Right cardiac atrium (tissue), 5 donors: Measurements from ENCODE around the gene TEX51. TPM values are rescaled to one million over a fixed set of nuclear protein-coding genes. Genes with fewer than 3 reads are reported as not detected.

Source experiments
- ATAC-seq, 2 donors: fragments of 200-7000 bp; cut with Tn5 transposase; one replicate each; pipeline versions ENCODE4 v1.8.0 to v1.9.1; 2020; ENCODE audit warnings: moderate library complexity in 2 of 2, mild to moderate bottlenecking in 1 of 2
- DNase-seq, 3 donors: peaks; one replicate each; pipeline ENCODE4 v3.0.0-alpha.2; 2020
- H3K27ac ChIP-seq: one replicate; pipeline ENCODE4 v1.5.1; 2013; ENCODE audit warnings: mild to moderate bottlenecking, low read length, control low read depth, moderate library complexity
- H3K27me3 ChIP-seq: one replicate; pipeline ENCODE4 v1.6.1; 2013; ENCODE audit not compliant: control insufficient read depth, insufficient read depth
- H3K4me1 ChIP-seq: one replicate; pipeline ENCODE4 v1.6.1; 2013; ENCODE audit warnings: low read length; ENCODE audit not compliant: control insufficient read depth, insufficient read depth
- H3K4me3 ChIP-seq: one replicate; pipeline ENCODE4 v1.5.1; 2013; ENCODE audit warnings: low read length, control low read depth
- H3K9me3 ChIP-seq: one replicate; pipeline ENCODE4 v1.6.1; 2013; ENCODE audit warnings: low read length; ENCODE audit not compliant: control insufficient read depth
- WGBS: extraction: QIAGEN DNeasy Blood & Tissue Kit; methylation state at CpG from one replicate; pipeline ENCODE4 v1.1.7; 2013; 5-methylcytosine and 5-hydroxymethylcytosine counted together
- intact Hi-C, 4 donors: fragments of 100-400 bp; cut with DNase I; formaldehyde crosslinking; loops; one replicate each; pipeline versions ENCODE4 v1.11.0 to v1.14.0; 2022 to 2023
- polyA plus RNA-seq: library from polyadenylated mRNA; stranded (reverse); fragments of 200-250 nt; gene quantifications from one replicate; pipeline ENCODE4 v1.2.3, GENCODE V29; 2013
- total RNA-seq, 4 donors: library from RNA; stranded (reverse); fragmentation: NEBNext Ultra II Directional; extraction: Animal tissue kit (Norgen Biotek cat#: 25700); gene quantifications; one replicate each; pipeline ENCODE4 v1.2.1, GENCODE V29; 2021
- donor health status: healthy with polysubstance abuse.
- donor health status: DM: no; HTN: yes; CAD: no.
- donor health status: DM: no; HTN: no; CAD: no.
- donor health status: DM: no; HTN: yes; CAD: no; lungs with severe emphysema.
- donor health status: DM: yes; HTN: yes; CAD: no.

The TEX51 gene
- total and polyA plus RNA-seq, 5 donors, result not detected

DNA sequence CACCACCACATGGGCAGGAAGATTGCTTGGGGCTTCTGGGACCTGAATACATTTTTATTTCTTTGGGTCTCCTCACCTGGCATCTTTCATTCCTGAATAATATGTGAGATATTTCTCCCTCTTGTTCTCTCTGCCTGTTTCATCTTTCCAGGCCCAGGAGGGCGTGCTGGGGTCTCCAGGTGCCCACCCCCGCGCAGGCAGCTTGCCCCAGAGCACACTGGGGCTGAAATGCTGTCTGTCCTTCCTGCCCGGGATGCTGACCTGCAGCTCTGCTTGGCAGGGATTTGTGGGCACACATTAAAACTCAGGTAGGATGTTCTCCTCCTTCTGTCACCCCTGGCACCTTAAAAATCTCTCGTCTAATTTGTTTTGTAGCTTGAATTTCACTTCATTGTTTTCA is 39.7 kb upstream of the TEX51 start:
- no peak for ATAC-seq
- Histone ChIP-seq H3K27ac (no peak overlapping the region), H3K27me3 (no peaks in the 10 kb centered on the region), H3K9me3 (no peaks in the 10 kb centered on the region), H3K4me3 (no peak overlapping the region), H3K4me1 (no peaks in the 10 kb centered on the region)
- DNase-seq, result no peak
- intact Hi-C loops, result no loop called here
- 56% methylated on average over 5 of the region's 5 CpGs for WGBS

DNA sequence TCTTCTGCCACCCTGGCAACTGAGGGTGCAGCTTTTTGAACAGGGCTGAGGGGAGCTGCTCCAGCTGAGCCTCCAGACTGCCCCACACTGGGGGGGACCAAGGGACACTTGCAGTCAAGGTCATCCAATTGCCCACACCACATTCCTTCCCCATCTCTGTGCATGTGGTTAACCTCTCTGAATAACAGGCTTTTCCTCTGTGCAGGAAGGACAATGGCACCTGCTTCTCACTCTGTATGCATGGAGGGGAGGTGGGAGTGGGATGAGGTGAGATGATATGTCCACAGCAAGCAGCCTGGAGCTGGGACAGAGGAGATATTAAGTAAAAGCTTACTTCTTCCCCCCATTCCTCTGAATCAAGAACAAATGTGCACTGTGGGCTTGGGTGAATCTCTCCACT is 39.1 kb upstream of the TEX51 start:
- ATAC-seq, result no peak
- no peaks in the 10 kb centered on the region for H3K4me1 ChIP-seq
- H3K9me3 ChIP-seq, result no peaks in the 10 kb centered on the region
- H3K27me3 ChIP-seq, result no peaks in the 10 kb centered on the region
- intact Hi-C loops, result no loop called here
- no peak for DNase-seq
- no peak overlapping the region for H3K4me3 ChIP-seq
- H3K27ac ChIP-seq, result no peak overlapping the region

DNA sequence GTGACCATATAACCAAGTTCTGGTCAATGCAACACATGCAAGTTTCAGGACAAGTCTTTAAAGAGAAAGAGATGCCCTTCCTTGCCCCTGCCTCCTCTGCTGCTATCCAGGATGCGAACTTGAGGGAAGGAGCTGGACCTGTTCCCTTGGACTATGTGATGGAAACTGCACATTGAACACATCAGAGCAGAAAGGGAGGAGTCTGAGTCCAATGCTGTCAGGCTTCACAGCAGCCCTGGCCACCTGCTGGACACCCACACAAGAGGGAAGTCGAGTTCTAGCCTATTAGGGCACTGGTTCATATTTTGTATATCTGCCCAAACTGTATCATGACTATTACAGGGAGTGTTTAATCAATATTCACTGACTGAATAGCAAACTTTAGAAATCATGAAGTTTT is 38.3 kb upstream of the TEX51 start:
- intact Hi-C loops, result no loop called here
- Histone ChIP-seq H3K27ac (no peak overlapping the region), H3K4me3 (no peak overlapping the region), H3K4me1 (no peaks in the 10 kb centered on the region), H3K27me3 (no peaks in the 10 kb centered on the region), H3K9me3 (no peaks in the 10 kb centered on the region)
- WGBS, result 63% methylated on average over 2 of the region's 2 CpGs
- no peak for ATAC-seq
- no peak for DNase-seq

DNA sequence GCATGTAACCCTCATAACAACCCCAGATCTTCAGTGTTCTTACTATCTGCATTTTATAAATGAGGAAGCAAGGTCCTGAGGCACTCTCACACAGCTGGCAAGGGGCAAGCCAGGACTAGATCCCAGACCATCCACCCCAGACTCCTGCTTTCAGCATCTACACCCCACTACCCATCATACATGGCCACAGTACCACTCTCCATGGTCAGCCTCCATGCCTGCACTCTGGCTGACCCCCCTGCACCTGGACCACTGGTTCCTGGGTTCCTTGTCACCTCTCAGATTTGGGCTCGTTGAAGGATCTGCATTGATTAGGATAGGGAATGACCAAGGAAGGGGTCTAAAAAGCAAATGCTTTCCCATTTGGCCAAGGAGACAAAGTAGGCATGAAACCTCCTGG is 36.0 kb upstream of the TEX51 start:
- 58% methylated on average over 1 of the region's 1 CpG for WGBS
- H3K9me3 ChIP-seq, result no peaks in the 10 kb centered on the region
- intact Hi-C loops, result no loop called here
- no peak overlapping the region for H3K27ac ChIP-seq
- no peak overlapping the region for H3K4me3 ChIP-seq
- no peaks in the 10 kb centered on the region for H3K27me3 ChIP-seq
- no peaks in the 10 kb centered on the region for H3K4me1 ChIP-seq
- ATAC-seq, result no peak
- no peak for DNase-seq

DNA sequence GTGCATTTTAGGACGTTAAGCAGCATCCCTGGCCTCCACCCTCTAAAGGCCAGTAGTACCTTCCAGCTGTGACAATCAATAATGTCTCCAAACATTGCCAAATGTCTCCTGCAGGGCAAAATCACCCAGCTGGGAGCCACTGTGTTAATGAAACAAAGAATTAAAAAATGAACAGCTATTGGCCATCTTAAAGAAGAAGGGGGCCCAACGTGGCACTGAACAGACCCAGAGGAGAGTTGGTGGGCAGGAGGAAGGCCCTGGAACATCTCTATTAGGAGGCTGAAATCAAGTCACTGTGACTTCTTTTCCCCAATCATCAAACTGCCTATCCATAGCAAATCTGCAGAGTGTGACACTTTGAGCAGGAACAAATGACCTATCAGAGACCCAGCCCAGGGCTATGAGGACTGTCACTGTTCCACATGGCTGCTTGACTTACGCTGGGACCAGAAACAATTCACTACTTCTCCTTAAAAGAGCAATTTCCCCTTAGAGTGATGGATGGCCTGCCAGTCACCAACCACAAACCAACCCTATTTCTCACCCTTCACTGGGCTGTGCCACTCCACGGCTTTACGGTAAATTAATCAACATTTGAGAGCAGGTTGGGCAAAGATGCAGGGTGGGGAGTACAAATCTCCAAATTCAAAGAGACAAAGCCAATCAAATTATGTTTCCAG is 35.2 kb upstream of the TEX51 start:
- ATAC-seq, result no peak

DNA sequence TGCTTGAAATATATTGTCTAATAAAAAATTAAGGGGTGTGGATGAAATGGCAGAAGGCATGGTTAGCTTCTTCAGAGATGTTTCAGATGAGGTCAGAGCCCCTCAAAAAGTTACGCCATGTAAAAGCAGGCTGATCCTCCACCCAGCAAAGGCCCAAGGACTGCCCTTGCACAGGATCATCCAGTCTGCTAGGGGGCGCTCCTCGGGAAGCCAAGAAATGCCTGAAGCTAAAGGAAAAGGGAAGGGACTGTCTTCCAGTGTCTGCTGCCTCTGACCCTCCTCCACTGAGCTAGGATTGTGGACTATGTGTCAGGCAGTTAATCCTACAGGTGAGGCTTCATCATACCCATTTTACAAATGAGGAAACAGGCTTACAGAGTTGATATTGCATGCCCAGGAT is 33.8 kb upstream of the TEX51 start:
- intact Hi-C loops, result no loop called here
- no peaks in the 10 kb centered on the region for H3K9me3 ChIP-seq
- no peaks in the 10 kb centered on the region for H3K27me3 ChIP-seq
- H3K27ac ChIP-seq, result no peak overlapping the region
- ATAC-seq, result no peak
- no peak for DNase-seq
- H3K4me1 ChIP-seq, result no peaks in the 10 kb centered on the region
- 74% methylated on average over 3 of the region's 3 CpGs for WGBS
- H3K4me3 ChIP-seq, result no peak overlapping the region

More for the DNA sequence above, 35.2 kb upstream of the TEX51 start:
- H3K4me1 ChIP-seq, result no peaks in the 10 kb centered on the region
- 55% methylated on average over 5 of the region's 5 CpGs for WGBS
- H3K9me3 ChIP-seq, result no peaks in the 10 kb centered on the region
- no peak for DNase-seq
- intact Hi-C loops, result no loop called here
- H3K27ac ChIP-seq, result no peak overlapping the region
- no peaks in the 10 kb centered on the region for H3K27me3 ChIP-seq
- H3K4me3 ChIP-seq, result no peak overlapping the region

DNA sequence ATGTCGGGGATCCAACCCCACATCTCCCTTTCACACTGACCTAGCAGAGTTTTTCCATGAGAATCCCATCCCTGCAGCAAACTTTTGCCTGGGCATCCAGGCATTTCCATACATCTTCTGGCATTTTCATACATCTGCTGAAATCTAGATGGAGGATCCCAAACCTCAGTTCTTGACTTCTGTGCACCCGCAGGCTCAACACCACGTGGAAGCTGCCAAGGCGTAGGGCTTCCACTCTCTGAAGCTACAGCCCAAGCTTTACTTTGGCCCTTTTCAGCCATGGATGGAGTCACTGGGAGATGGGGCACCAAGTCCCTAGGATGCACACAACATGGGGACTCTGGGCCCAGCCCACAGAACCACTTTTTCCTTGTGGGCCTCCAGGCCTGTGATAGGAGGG is 32.2 kb upstream of the TEX51 start:
- WGBS, result 90% methylated on average over 4 of the region's 4 CpGs
- Histone ChIP-seq H3K9me3 (no peaks in the 10 kb centered on the region), H3K4me1 (no peaks in the 10 kb centered on the region), H3K27me3 (no peaks in the 10 kb centered on the region), H3K4me3 (no peak overlapping the region), H3K27ac (no peak overlapping the region)
- no peak for ATAC-seq
- no peak for DNase-seq
- intact Hi-C loops, result no loop called here

DNA sequence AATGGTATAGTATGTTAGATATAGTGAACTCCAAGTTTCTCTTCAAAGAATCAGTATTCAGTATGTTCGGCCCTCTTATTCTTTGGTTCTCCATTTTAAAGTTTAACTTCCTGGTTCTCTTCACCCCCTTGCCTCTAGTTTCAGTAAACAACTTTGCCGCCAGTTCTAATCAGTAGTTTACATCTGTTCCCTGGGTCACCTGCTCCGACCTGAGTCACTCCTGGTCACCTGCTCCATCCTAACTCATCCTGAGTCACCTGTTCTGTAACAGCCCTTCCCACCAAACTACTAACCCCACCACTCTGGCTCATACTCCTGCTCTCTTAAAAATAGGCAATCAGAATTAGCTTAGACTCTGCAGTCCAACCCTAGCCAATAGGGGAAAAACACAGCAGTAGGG is 23.7 kb upstream of the TEX51 start:
- Histone ChIP-seq H3K9me3 (peaks cover 2% of the 10 kb centered on the region), H3K4me3 (no peak overlapping the region), H3K27ac (no peak overlapping the region), H3K27me3 (no peaks in the 10 kb centered on the region), H3K4me1 (no peaks in the 10 kb centered on the region)
- intact Hi-C loops, result no loop called here
- 76% methylated on average over 3 of the region's 3 CpGs for WGBS
- DNase-seq (no peak), ATAC-seq (no peak)

DNA sequence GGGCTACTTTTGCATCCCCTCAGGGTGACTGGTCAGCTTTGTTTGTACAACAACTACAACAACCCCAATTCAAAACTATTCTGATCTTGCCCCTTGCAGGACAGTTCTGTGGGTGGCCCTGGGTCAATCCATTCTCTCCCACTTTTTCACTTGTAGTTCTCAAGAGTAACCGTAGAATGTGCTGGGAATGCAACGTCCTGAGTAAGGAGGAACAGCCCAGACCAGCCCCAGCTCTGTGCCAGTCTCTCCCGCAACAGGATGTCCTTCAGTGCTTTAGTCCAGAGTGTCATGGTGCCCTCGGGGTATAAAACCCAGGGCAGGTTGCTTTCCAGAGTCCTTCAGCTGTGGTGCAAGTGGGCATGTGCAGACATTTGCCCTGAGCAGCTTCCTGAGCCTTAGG is 22.1 kb upstream of the TEX51 start:
- Histone ChIP-seq H3K9me3 (peaks cover 2% of the 10 kb centered on the region), H3K27me3 (no peaks in the 10 kb centered on the region), H3K27ac (no peak overlapping the region), H3K4me3 (no peak overlapping the region), H3K4me1 (no peaks in the 10 kb centered on the region)
- WGBS, result 74% methylated on average over 4 of the region's 4 CpGs
- DNase-seq (no peak), ATAC-seq (no peak)
- intact Hi-C loops, result no loop called here

DNA sequence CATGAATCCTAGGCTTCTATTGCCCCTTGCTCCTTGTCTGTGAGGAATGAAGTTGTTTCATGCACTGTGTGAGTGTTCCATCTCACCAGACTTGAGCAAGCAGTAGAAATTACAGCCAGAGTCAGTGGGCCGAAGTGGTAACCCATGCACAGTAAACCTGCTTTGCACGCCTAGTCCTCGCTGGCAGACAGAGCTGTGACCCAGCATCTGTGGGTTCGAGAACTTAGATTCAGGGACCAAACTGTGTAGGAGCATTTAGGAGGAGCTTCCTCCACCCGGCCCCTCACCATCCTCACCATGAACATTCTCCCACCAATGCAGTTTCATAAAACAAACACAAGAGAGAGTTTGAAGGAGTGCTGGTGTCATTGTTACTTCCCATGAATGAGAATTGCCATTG is 21.6 kb upstream of the TEX51 start:
- Histone ChIP-seq H3K4me3 (no peak overlapping the region), H3K27me3 (no peaks in the 10 kb centered on the region), H3K27ac (no peak overlapping the region), H3K4me1 (no peaks in the 10 kb centered on the region), H3K9me3 (peaks cover 2% of the 10 kb centered on the region)
- ATAC-seq (no peak), DNase-seq (no peak)
- 92% methylated on average over 5 of the region's 5 CpGs for WGBS
- intact Hi-C loops, result no loop called here

DNA sequence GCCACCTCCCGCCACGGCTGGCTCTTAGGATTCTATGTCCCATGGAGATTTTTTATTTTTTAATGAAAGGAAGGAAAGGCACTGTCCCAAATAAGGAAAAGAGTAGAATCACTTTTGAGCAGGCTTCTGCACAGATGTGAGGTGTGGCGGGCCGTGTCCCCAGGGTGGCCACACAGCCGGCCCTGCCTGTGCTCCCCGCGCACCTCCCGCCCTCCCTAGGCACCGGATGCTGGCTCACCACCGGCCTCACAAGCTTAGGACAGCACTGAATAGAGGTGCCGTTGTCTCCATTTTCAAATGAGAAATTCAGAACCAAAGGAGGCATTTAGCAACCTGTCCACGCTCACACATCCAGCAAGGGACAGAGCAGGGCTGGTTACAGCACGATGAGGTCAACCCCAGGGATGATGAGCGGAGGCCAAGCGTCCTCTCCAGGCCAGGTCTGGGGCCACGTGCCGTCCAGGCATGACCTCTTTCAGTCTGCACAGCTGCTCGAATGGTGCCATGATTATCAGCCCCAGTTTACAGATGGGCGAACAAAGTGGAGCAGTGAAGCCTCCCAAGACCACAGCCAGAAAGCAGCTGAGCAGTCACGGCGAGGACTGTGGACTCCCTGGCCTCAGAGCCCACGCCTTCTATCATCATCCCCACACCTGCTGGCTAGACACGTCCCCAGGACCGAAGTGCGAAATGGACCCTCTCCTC is 20.7 kb upstream of the TEX51 start:
- Histone ChIP-seq H3K4me1 (no peaks in the 10 kb centered on the region), H3K9me3 (peaks cover 2% of the 10 kb centered on the region), H3K27ac (no peak overlapping the region), H3K4me3 (no peak overlapping the region), H3K27me3 (no peaks in the 10 kb centered on the region)
- WGBS, result 88% methylated on average over 25 of the region's 25 CpGs
- no peak for ATAC-seq
- intact Hi-C loops, result no loop called here
- no peak for DNase-seq

DNA sequence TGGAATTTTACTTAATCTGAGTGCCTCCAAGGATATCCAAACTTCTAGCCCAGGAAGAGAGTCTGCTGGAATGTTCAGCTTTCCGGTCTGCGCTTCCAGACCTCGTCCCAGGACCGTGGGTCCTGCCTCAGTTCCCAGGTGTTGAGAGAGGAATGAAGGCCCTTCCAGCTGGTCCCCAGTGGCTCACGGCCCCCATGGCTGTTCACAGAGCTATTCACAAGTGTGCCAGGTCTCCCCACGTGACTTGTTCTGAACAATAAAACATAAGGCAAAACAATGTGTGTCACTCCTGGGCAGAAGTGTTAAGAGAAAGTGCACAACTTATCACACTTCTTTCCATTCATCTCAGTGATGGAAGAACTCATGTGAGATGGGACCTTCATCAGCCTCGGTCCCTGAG is 20.1 kb upstream of the TEX51 start:
- no peak overlapping the region for H3K4me3 ChIP-seq
- H3K27me3 ChIP-seq, result no peaks in the 10 kb centered on the region
- no peaks in the 10 kb centered on the region for H3K4me1 ChIP-seq
- ATAC-seq (no peak), DNase-seq (no peak)
- no peak overlapping the region for H3K27ac ChIP-seq
- intact Hi-C loops, result no loop called here
- 73% methylated on average over 7 of the region's 7 CpGs for WGBS
- peaks cover 2% of the 10 kb centered on the region for H3K9me3 ChIP-seq
